Pancreas (tissue), 10 donors: ENCODE results near the gene SULF2. TPM values are rescaled to one million over a fixed set of nuclear protein-coding genes. Genes with fewer than 3 reads are reported as not detected.
A peak's percentile ranks its signal among the peaks of the same experiment; 100 is the strongest.

Source experiments
- ATAC-seq, 4 donors: fragments of 200-7000 bp; cut with Tn5 transposase; one replicate each; pipeline versions ENCODE4 v1.8.0 to v1.9.1; 2020; ENCODE audit warnings: mild to moderate bottlenecking in 4 of 4, moderate library complexity in 4 of 4
- DNase-seq, 6 donors: peaks; one replicate each; pipeline ENCODE4 v3.0.0-alpha.2; 2020
- FAIRE-seq: peaks from 2 replicates; lab custom pipeline; 2012; peaks lifted over from hg19 to GRCh38; lab: Jason Lieb, UNC
- H3K27ac ChIP-seq, 4 donors: fragments of 200-600 bp; sonication (generic); 1 replicate in 3 of 4; 2 replicates in 1 of 4; pipeline versions ENCODE4 v1.5.0 to v1.8.0; 2020
- H3K27me3 ChIP-seq, 4 donors: fragments of 200-600 bp; one replicate each; pipeline ENCODE4 v1.8.0; 2021
- H3K36me3 ChIP-seq, 3 donors: fragments of 200-600 bp; sonication (generic) in 1 of 3; one replicate each; pipeline versions ENCODE4 v1.5.0 to v1.8.0; 2020 to 2021
- H3K4me1 ChIP-seq, 3 donors: fragments of 200-600 bp; one replicate each; pipeline ENCODE4 v1.8.0; 2021
- H3K4me3 ChIP-seq, 4 donors: fragments of 200-600 bp; sonication (generic) in 2 of 4; one replicate each; pipeline versions ENCODE4 v1.5.0 to v1.8.0; 2020 to 2021
- H3K9me3 ChIP-seq, 4 donors: fragments of 200-600 bp; one replicate each; pipeline ENCODE4 v1.8.0; 2021
- WGBS, 2 donors: extraction: QIAGEN DNeasy Blood & Tissue Kit; methylation state at CpG; one replicate each; pipeline ENCODE4 v1.1.7; 2013; 5-methylcytosine and 5-hydroxymethylcytosine counted together
- intact Hi-C, 3 donors: fragments of 100-400 bp; cut with DNase I; formaldehyde crosslinking; loops; one replicate each; pipeline versions ENCODE4 v1.11.1 to v1.14.2; 2022
- polyA plus RNA-seq, 2 donors: library from polyadenylated mRNA; stranded (reverse); fragments of 200-250 nt; gene quantifications; one replicate each; pipeline ENCODE4 v1.2.3, GENCODE V29; 2013
- total RNA-seq, 6 donors: library from RNA; stranded (reverse); fragmentation: NEBNext Ultra II Directional in 4 of 6; extraction: Animal tissue kit (Norgen Biotek cat#: 25700) in 4 of 6; gene quantifications; one replicate each; pipeline versions ENCODE4 v1.2.1 to v1.2.4, GENCODE V29; 2021 to 2023
- TF ChIP-seq, protein P1 (sequence below), 4 donors: fragments of 200-600 bp; sonication (generic) in 3 of 4; IDR thresholded peaks; one replicate each; pipeline versions ENCODE4 v1.5.0 to v1.8.0; 2021; ENCODE audit warnings: antibody characterized with exemption in 4 of 4
- donor health status: healthy with polysubstance abuse.
- donor health status: DM: no; HTN: no; CAD: no; lungs with moderate emphysema.
- donor health status: DM: no; HTN: no; CAD: no.
- donor health status: control.
- donor health status: control.
- donor health status: Bipolar disorder and iron deficiency.
- donor health status: DM: yes; HTN: yes; CAD: no.
- donor health status: DM: no; HTN: no; CAD: no.
- donor health status: DM: no; HTN: no; CAD: no.
- donor health status: DM: yes; HTN: yes; CAD: no.

The SULF2 gene
- total and polyA plus RNA-seq, 8 donors = 4.5 to 41.7 (median 9.2) TPM

GRCh38 chr20:47816487-47817451 lies 31.5 kb upstream of the SULF2 start:
- no peaks in the 10 kb centered on the region for H3K36me3 ChIP-seq
- FAIRE-seq (no peak), ATAC-seq (no peak), DNase-seq (peak in 1 of 6 donors; percentile 23)
- no peak overlapping the region for H3K4me3 ChIP-seq
- H3K27ac ChIP-seq = no peak overlapping the region
- TF ChIP-seq, protein P1, sequence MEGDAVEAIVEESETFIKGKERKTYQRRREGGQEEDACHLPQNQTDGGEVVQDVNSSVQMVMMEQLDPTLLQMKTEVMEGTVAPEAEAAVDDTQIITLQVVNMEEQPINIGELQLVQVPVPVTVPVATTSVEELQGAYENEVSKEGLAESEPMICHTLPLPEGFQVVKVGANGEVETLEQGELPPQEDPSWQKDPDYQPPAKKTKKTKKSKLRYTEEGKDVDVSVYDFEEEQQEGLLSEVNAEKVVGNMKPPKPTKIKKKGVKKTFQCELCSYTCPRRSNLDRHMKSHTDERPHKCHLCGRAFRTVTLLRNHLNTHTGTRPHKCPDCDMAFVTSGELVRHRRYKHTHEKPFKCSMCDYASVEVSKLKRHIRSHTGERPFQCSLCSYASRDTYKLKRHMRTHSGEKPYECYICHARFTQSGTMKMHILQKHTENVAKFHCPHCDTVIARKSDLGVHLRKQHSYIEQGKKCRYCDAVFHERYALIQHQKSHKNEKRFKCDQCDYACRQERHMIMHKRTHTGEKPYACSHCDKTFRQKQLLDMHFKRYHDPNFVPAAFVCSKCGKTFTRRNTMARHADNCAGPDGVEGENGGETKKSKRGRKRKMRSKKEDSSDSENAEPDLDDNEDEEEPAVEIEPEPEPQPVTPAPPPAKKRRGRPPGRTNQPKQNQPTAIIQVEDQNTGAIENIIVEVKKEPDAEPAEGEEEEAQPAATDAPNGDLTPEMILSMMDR (IDR thresholded peaks at IDR 0.05) = no peak
- no peaks in the 10 kb centered on the region for H3K9me3 ChIP-seq
- H3K27me3 ChIP-seq = no peaks in the 10 kb centered on the region
- H3K4me1 ChIP-seq = no peaks in the 10 kb centered on the region
- intact Hi-C loops = no loop called here
- 43 to 44% methylated on average over 5 of the region's 5 CpGs for WGBS, 2 donors

- Histone ChIP-seq H3K4me3 (no peak overlapping the region), H3K9me3 (no peaks in the 10 kb centered on the region), H3K27me3 (no peaks in the 10 kb centered on the region), H3K36me3 (no peaks in the 10 kb centered on the region), H3K4me1 (no peaks in the 10 kb centered on the region), H3K27ac (no peak overlapping the region)
- ATAC-seq (no peak), FAIRE-seq (no peak), DNase-seq (no peak)
- 32 to 52% methylated on average over 5 of the region's 5 CpGs for WGBS, 2 donors
- TF ChIP-seq, protein P1 (IDR thresholded peaks at IDR 0.05) = no peak
- intact Hi-C loops = no loop called here
Measured at GRCh38 chr20:47815866-47816265, 30.6 kb upstream of the SULF2 start.

GRCh38 chr20:47815416-47815806 lies 30.1 kb upstream of the SULF2 start:
- Histone ChIP-seq H3K4me1 (no peaks in the 10 kb centered on the region), H3K4me3 (no peak overlapping the region), H3K27me3 (no peaks in the 10 kb centered on the region), H3K9me3 (no peaks in the 10 kb centered on the region), H3K36me3 (no peaks in the 10 kb centered on the region), H3K27ac (no peak overlapping the region)
- TF ChIP-seq, protein P1 (IDR thresholded peaks at IDR 0.05) = no peak
- intact Hi-C loops = no loop called here
- FAIRE-seq = no peak
- no peak for ATAC-seq
- 55 to 59% methylated on average over 3 of the region's 3 CpGs for whole genome bisulfite sequencing, 2 donors
- DNase-seq = no peak

GRCh38 chr20:47814632-47815415 lies 29.5 kb upstream of the SULF2 start:
- FAIRE-seq (no peak), ATAC-seq (no peak), DNase-seq (peak in 1 of 6 donors; percentile 11)
- Histone ChIP-seq H3K9me3 (no peaks in the 10 kb centered on the region), H3K36me3 (no peaks in the 10 kb centered on the region), H3K27ac (no peak overlapping the region), H3K27me3 (no peaks in the 10 kb centered on the region), H3K4me3 (no peak overlapping the region), H3K4me1 (no peaks in the 10 kb centered on the region)
- TF ChIP-seq, protein P1 (IDR thresholded peaks at IDR 0.05) = no peak
- WGBS, 2 donors = 49 to 62% methylated on average over 4 of the region's 4 CpGs
- intact Hi-C loops = no loop called here
